Measurements from ENCODE around the gene CHRNA4. TPM values are rescaled to one million over a fixed set of nuclear protein-coding genes. Genes with fewer than 3 reads are reported as not detected.

Gene CHRNA4
- total and polyA plus RNA-seq, 2 of the 4 experiments (the other 2 are of a cell fraction): not detected

DNA sequence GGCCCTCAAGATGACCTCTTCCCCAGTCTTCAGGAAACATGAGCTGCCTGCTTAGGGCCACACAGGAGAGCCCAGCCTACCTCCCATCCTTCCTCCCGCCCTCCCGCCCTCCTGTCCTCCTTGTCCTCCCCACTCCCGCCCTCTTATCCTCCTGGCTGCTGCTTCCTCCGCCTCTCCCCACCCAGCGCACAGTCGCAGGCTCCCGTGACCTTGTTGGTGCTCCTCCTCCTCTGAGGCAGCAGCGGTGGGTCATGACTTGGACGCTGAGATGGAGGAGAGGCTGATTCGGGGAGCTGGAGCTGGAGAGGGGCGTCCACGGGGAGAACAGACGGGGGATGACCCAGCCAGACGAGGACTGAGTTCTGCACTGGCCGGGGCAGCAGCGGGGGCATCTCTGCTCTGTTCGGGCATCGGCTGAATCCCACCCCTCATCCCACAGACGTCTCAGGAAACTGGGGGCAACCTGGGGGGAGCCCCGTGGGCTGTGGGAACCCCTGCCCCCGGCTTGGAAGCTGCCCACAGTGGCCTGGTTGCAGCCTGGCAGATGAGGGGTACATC is 32.4 kb downstream of the CHRNA4 start:
- no peaks in the 10 kb centered on the region for H3K79me1 ChIP-seq (ENCODE audit: low read depth in 1 of 2, low read length in 2 of 2)
- H3K4ac ChIP-seq (ENCODE audit: low read depth, low read length): no peak overlapping the region
- H3K18ac ChIP-seq (ENCODE audit: low read depth, low read length): no peak overlapping the region
- no peak for TF ChIP-seq NFE2L2 (IDR thresholded peaks at IDR 0.05; ENCODE audit: low read depth, low read length)
- TF ChIP-seq POLR2A (IDR thresholded peaks at IDR 0.05; ENCODE audit: low read depth, low read length): no peak
- dilution Hi-C loops (cut with HindIII; ENCODE audit: low sequenced_read_pairs, unreplicated experiment): no loop called here
- H3K36me3 ChIP-seq (ENCODE audit: control insufficient read depth, insufficient read depth, low read length): no peaks in the 10 kb centered on the region
- no peak overlapping the region for H2AFZ ChIP-seq (replicated peaks; ENCODE audit: low read length, poor library complexity)
- H2AK5ac ChIP-seq (ENCODE audit: low read depth, low read length): no peak overlapping the region
- no peak overlapping the region for H2AK9ac ChIP-seq (replicated peaks; ENCODE audit: low read depth, low read length, poor library complexity)
- H3K9me1 ChIP-seq (ENCODE audit: insufficient read depth, low read length): no peaks in the 10 kb centered on the region
- no TSS peak for BruUV-seq (replicated peaks)
- POLR2A ChIA-PET (ENCODE audit: unreplicated experiment): no interaction called here
- no peak overlapping the region for H2BK5ac ChIP-seq (ENCODE audit: low read depth, low read length, poor library complexity, severe bottlenecking)
- H4K8ac ChIP-seq (ENCODE audit: low read depth in 2 of 2, low read length in 2 of 2): no peak overlapping the region
- ATAC-seq (ENCODE audit: low read depth) (no peak), DNase-seq (no peak)
- in situ Hi-C loops (cut with MboI; ENCODE audit: low sequenced_read_pairs): no loop called here
- H4K20me1 ChIP-seq (ENCODE audit: insufficient read depth, low read length): no peaks in the 10 kb centered on the region
- no peak overlapping the region for H3K4me2 ChIP-seq (ENCODE audit: low read depth, low read length)
- intact Hi-C loops (cut with micrococcal nuclease): no loop called here
- H3K23ac ChIP-seq (ENCODE audit: low read depth, low read length): no peak overlapping the region
- H3K9ac ChIP-seq (ENCODE audit: low read depth, low read length): no peak overlapping the region
- H4K5ac ChIP-seq (ENCODE audit: low read depth, low read length): no peak overlapping the region
- H3K4me3 ChIP-seq (ENCODE audit: insufficient read depth, low read depth, low read length): no peak overlapping the region
- H2BK15ac ChIP-seq (ENCODE audit: low read depth, low read length): no peak overlapping the region
- no peak overlapping the region for H3K27ac ChIP-seq (ENCODE audit: insufficient read depth, low read length)
- no peak overlapping the region for H4K91ac ChIP-seq (ENCODE audit: insufficient read depth, low read depth, low read length)
- CTCF ChIA-PET: no interaction called here
- no peaks in the 10 kb centered on the region for H3K4me1 ChIP-seq (ENCODE audit: control insufficient read depth, insufficient read depth, low read length)
- WGBS, 2 experiments (ENCODE audit: extremely low coverage in 2 of 2, insufficient read length in 1 of 2): no CpG with 5 or more reads among the region's 21 CpGs
- no peak overlapping the region for H3K14ac ChIP-seq (replicated peaks; ENCODE audit: low read depth, low read length)
- no peak overlapping the region for H2BK120ac ChIP-seq (ENCODE audit: low read depth, low read length)
- peaks cover 13% of the 10 kb centered on the region for H3K27me3 ChIP-seq (ENCODE audit: control insufficient read depth, insufficient read depth, low read length)
- H2BK20ac ChIP-seq (ENCODE audit: low read depth, low read length): no peak overlapping the region
- peaks cover 6% of the 10 kb centered on the region for H3K9me3 ChIP-seq (ENCODE audit: control insufficient read depth, insufficient read depth, low read length)
- no peak overlapping the region for H3K56ac ChIP-seq (ENCODE audit: extremely low read depth, insufficient read depth, low read length)
